Psoas muscle (tissue), 8 donors: ENCODE measurements around the gene TADA2A. TPM values are rescaled to one million over a fixed set of nuclear protein-coding genes. Genes with fewer than 3 reads are reported as not detected.

Experiments
- ATAC-seq, 4 donors: fragments of 200-7000 bp; cut with Tn5 transposase; one replicate each; pipeline ENCODE4 v1.9.1; 2020; ENCODE audit warnings: moderate library complexity in 3 of 4, mild to moderate bottlenecking in 2 of 4
- DNase-seq, 2 donors: peaks; one replicate each; pipeline ENCODE4 v3.0.0-alpha.2; 2020
- H3K27ac ChIP-seq: fragments of 200-600 bp; one replicate; pipeline ENCODE4 v1.8.0; 2022
- H3K27me3 ChIP-seq, 3 donors: fragments of 200-600 bp in 1 of 3; one replicate each; pipeline versions ENCODE4 v1.6.1 to v1.8.0; 2013 to 2022; ENCODE audit warnings: low read length in 2 of 3, mild to moderate bottlenecking in 2 of 3, moderate library complexity in 1 of 3; ENCODE audit not compliant: insufficient read depth in 3 of 3
- H3K36me3 ChIP-seq, 2 donors: fragments of 200-600 bp in 1 of 2; one replicate each; pipeline versions ENCODE4 v1.6.1 to v1.8.0; 2013 to 2022; ENCODE audit warnings: low read depth in 1 of 2, mild to moderate bottlenecking in 1 of 2, moderate library complexity in 1 of 2; ENCODE audit not compliant: insufficient read depth in 1 of 2
- H3K4me1 ChIP-seq: fragments of 200-600 bp; one replicate; pipeline ENCODE4 v1.8.0; 2022
- H3K4me3 ChIP-seq: fragments of 200-600 bp; one replicate; pipeline ENCODE4 v1.8.0; 2022; ENCODE audit warnings: mild to moderate bottlenecking
- H3K9me3 ChIP-seq: fragments of 200-600 bp; one replicate; pipeline ENCODE4 v1.8.0; 2022
- CTCF ChIP-seq: fragments of 200-600 bp; IDR thresholded peaks from one replicate; pipeline ENCODE4 v1.8.0; 2022; ENCODE audit warnings: antibody characterized with exemption
- WGBS, 3 donors: extraction: QIAGEN DNeasy Blood & Tissue Kit; methylation state at CpG; one replicate each; pipeline versions ENCODE4 v1.1.6 to v1.1.7; 2013; 5-methylcytosine and 5-hydroxymethylcytosine counted together
- intact Hi-C, 2 donors: fragments of 100-400 bp; cut with DNase I; formaldehyde crosslinking; loops; one replicate each; pipeline versions ENCODE4 v1.11.0 to v1.14.2; 2022
- polyA plus RNA-seq, 3 donors: library from polyadenylated mRNA; stranded (reverse); fragments of 200-250 nt; gene quantifications; one replicate each; pipeline ENCODE4 v1.2.3, GENCODE V29; 2013
- total RNA-seq, 4 donors: library from RNA; stranded (reverse); fragmentation: NEBNext Ultra II Directional in 2 of 4; extraction: Animal tissue kit (Norgen Biotek cat#: 25700) in 2 of 4; gene quantifications; one replicate each; pipeline versions ENCODE4 v1.2.1 to v1.2.4, GENCODE V29; 2021 to 2023
- donor health status: healthy with polysubstance abuse.
- donor health status: DM: no; HTN: no; CAD: no; lungs with moderate emphysema.
- donor health status: Bipolar disorder and iron deficiency.
- donor health status: healthy.
- donor health status: DM: yes; HTN: yes; CAD: no.
- donor health status: DM: no; HTN: no; CAD: no.
- donor health status: DM: no; HTN: no; CAD: no.
- donor health status: DM: yes; HTN: yes; CAD: no.

TADA2A gene
- total and polyA plus RNA-seq, 7 donors = 8.5 to 23.7 (median 11.3) TPM

GRCh38 chr17:37461668-37462067, 55.0 kb downstream of the TADA2A start:
- Histone ChIP-seq H3K36me3 (peaks cover 0 to 87% of the 10 kb centered on the region in 2 donors), H3K9me3 (no peaks in the 10 kb centered on the region), H3K4me3 (no peak overlapping the region), H3K27ac (no peak overlapping the region), H3K4me1 (no peaks in the 10 kb centered on the region), H3K27me3 (no peaks in the 10 kb centered on the region)
- intact Hi-C loops = no loop called here
- DNase-seq (no peak), ATAC-seq (peak in 3 of 4 donors; percentile 51 to 79 (median 76))
- 78 to 90% (median 86%) methylated on average over 3 of the region's 3 CpGs for WGBS, 3 donors
- no peak for TF ChIP-seq CTCF

DNA sequence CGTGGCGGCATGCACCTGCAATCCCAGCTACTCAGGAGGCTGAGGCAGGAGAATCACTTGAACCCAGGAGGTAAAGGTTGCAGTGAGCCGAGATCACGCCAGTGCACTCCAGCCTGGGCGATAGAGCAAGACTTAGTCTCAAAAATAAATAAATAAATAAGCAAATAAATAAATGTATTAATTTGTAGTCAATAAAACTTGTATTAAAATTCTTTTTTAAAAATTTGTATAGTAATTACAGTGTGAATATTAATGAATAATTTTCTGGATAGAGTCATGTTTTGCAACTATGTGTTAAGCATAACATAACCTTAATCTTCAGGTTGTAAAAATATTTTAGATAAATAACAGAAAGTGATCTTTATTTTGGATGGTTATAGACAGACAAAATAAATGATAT, 55.8 kb downstream of the TADA2A start:
- intact Hi-C loops = no loop called here
- no peaks in the 10 kb centered on the region for H3K9me3 ChIP-seq

GRCh38 chr17:37463039-37463438, 56.4 kb downstream of the TADA2A start:
- Histone ChIP-seq H3K4me3 (no peak overlapping the region), H3K27ac (no peak overlapping the region), H3K36me3 (peaks cover 0 to 94% of the 10 kb centered on the region in 2 donors), H3K9me3 (no peaks in the 10 kb centered on the region), H3K27me3 (no peaks in the 10 kb centered on the region), H3K4me1 (no peaks in the 10 kb centered on the region)
- no peak for ATAC-seq
- WGBS, 3 donors = 93 to 98% (median 96%) methylated on average over 3 of the region's 3 CpGs
- intact Hi-C loops = no loop called here
- DNase-seq = no peak
- TF ChIP-seq CTCF = no peak

More for the DNA sequence above, 55.8 kb downstream of the TADA2A start:
- Histone ChIP-seq H3K27me3 (no peaks in the 10 kb centered on the region), H3K27ac (no peak overlapping the region), H3K36me3 (peaks cover 0 to 93% of the 10 kb centered on the region in 2 donors), H3K4me3 (no peak overlapping the region), H3K4me1 (no peaks in the 10 kb centered on the region)
- DNase-seq = no peak
- ATAC-seq = no peak
- WGBS, 3 donors = 95 to 99% (median 97%) methylated on average over 5 of the region's 5 CpGs
- TF ChIP-seq CTCF = no peak

DNA sequence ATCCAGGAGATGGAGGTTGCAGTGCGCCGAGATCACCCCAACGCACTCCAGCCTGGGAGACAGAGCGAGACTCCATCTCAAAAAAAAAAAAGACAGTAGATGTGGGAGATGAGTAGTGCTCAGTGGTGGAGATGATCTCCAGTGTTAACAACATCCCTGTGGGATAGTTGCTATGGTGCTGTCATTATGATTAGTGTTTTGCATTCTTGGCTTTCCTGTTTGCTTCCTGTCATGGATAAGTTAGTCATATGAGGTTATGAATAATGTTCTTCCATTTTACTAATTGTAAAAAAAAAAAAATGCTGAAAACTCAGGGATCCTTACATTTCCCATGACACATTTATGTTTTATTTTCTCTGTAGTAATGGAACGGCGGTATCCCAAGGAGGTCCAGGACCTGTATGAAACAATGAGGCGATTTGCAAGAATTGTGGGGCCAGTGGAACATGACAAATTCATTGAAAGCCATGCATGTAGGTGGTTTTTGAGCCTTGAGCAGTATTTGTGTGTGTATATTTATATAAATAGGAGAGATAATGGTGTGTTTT, 58.5 kb downstream of the TADA2A start:
- H3K4me1 ChIP-seq = no peaks in the 10 kb centered on the region
- DNase-seq (no peak), ATAC-seq (no peak)
- H3K27ac ChIP-seq = no peak overlapping the region
- no peak overlapping the region for H3K4me3 ChIP-seq
- H3K9me3 ChIP-seq = no peaks in the 10 kb centered on the region
- H3K36me3 ChIP-seq = peaks cover 0 to 98% of the 10 kb centered on the region in 2 donors
- intact Hi-C loops = loop anchor here in 1 of 2 donors (5.0 kb wide), 1 partner anchor 57 kb away; no protein-coding TSS in a partner anchor
- 93 to 98% (median 96%) methylated on average over 7 of the region's 7 CpGs for WGBS, 3 donors
- H3K27me3 ChIP-seq = no peaks in the 10 kb centered on the region
- no peak for TF ChIP-seq CTCF

GRCh38 chr17:37466471-37466870, 59.8 kb downstream of the TADA2A start:
- TF ChIP-seq CTCF = no peak
- Histone ChIP-seq H3K9me3 (no peaks in the 10 kb centered on the region), H3K36me3 (peaks cover 2 to 98% of the 10 kb centered on the region in 2 donors), H3K4me1 (no peaks in the 10 kb centered on the region), H3K27me3 (no peaks in the 10 kb centered on the region), H3K4me3 (no peak overlapping the region), H3K27ac (no peak overlapping the region)
- ATAC-seq (no peak), DNase-seq (no peak)
- intact Hi-C loops = loop anchor here in 1 of 2 donors (5.0 kb wide), 1 partner anchor 56 kb away; no protein-coding TSS in a partner anchor
- WGBS, 3 donors = 91 to 100% (median 92%) methylated on average over 1 of the region's 1 CpG
